Breast epithelium (tissue), 3 donors: ENCODE data around the gene ARHGEF2.

Experiments
- CTCF ChIP-seq, 3 donors: fragments of 450-650 bp; IDR thresholded peaks; one replicate each; pipeline ENCODE4 v1.5.1; 2016 to 2017; ENCODE audit warnings: antibody characterized with exemption in 3 of 3, mild to moderate bottlenecking in 3 of 3, moderate library complexity in 3 of 3
- POLR2AphosphoS5 ChIP-seq, 3 donors: sonication (generic); formaldehyde crosslinking; IDR thresholded peaks; one replicate each; pipeline ENCODE4 v1.6.1; 2017; ENCODE audit warnings: antibody characterized with exemption in 3 of 3

GRCh38 chr1:155971910-155972809, 6.2 kb downstream of the ARHGEF2 start:
- no peak for TF ChIP-seq CTCF (IDR thresholded peaks at IDR 0.05)
- no peak for TF ChIP-seq POLR2AphosphoS5 (IDR thresholded peaks at IDR 0.05)
